Uterus (tissue), 2 donors: ENCODE results near the gene THEMIS2.

Source experiments
- POLR2A ChIP-seq, 2 donors: fragments of 450-650 bp; IDR thresholded peaks; one replicate each; pipeline ENCODE4 v1.6.1; 2016; ENCODE audit warnings: antibody characterized with exemption in 2 of 2, mild to moderate bottlenecking in 1 of 2, moderate library complexity in 1 of 2
- TF ChIP-seq, protein P1 (sequence below), 4 experiments: fragments of 200-600 bp in 2 of 4; fragments of 450-650 bp in 2 of 4; sonication (generic) in 2 of 4; IDR thresholded peaks; one replicate each; pipeline ENCODE4 v1.5.1; 2016 to 2019; ENCODE audit warnings: antibody characterized with exemption in 4 of 4, mild to moderate bottlenecking in 2 of 4, moderate library complexity in 1 of 4

DNA sequence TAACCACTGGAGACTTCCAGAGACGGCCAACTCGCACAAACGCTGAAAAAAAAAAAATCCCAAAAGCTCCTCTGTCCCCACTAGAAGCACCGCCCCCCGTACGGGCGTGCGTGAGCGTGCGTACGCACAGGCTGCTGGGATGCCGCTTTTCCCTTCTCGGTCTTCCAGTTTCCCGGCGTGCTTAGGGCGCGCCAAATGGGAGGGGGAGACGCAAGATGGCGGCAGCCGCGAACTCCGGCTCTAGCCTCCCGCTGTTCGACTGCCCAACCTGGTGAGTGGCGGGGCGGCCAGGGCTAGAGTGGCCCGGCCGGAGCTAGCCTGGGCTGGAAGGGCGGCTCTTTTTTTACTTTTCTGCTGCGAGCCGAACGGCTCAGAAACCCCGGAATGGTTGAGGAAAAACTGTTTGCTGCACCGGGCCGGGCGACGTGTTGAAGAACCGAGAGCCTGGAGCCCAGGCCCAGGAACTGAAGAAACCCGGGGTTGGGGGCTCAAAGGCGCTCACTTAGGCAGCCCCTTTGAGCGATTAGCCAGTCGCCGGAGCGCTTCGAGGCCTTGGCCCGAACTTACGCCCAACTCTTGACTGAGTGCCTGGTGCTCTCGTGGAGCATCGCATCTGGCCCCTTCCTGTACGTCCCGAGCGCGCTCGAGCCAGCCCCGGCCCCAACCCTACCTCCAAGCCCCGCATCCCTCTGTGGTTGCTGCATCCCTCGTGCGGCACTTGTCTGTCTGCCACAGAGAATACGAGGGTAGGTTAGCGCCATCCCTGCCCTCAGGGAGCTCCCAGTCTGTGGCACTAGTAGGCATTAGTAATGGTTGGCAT is 41.5 kb upstream of the THEMIS2 start, which contains the start of gene PPP1R8:
- TF ChIP-seq, protein P1, sequence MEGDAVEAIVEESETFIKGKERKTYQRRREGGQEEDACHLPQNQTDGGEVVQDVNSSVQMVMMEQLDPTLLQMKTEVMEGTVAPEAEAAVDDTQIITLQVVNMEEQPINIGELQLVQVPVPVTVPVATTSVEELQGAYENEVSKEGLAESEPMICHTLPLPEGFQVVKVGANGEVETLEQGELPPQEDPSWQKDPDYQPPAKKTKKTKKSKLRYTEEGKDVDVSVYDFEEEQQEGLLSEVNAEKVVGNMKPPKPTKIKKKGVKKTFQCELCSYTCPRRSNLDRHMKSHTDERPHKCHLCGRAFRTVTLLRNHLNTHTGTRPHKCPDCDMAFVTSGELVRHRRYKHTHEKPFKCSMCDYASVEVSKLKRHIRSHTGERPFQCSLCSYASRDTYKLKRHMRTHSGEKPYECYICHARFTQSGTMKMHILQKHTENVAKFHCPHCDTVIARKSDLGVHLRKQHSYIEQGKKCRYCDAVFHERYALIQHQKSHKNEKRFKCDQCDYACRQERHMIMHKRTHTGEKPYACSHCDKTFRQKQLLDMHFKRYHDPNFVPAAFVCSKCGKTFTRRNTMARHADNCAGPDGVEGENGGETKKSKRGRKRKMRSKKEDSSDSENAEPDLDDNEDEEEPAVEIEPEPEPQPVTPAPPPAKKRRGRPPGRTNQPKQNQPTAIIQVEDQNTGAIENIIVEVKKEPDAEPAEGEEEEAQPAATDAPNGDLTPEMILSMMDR (IDR thresholded peaks at IDR 0.05) = peak in 3 of 4 experiments; percentile 10 to 26 (median 19)
- peak; percentile 66 to 76 for TF ChIP-seq POLR2A (IDR thresholded peaks at IDR 0.05)
